ENCODE measurements around the gene PRAMEF5. TPM values are rescaled to one million over a fixed set of nuclear protein-coding genes. Genes with fewer than 3 reads are reported as not detected.
"Not testable (repeated sequence)": the region's sequence is repeated elsewhere in the genome, so short reads cannot be mapped to it uniquely, and the experiment has no call there.

The PRAMEF5 gene
- total RNA-seq: not detected

GRCh38 chr1:13253898-13254297, at the start of gene PRAMEF5:
Gene PRAMEF5 (plus strand): TSS chr1:13254198. CDS start chr1:13259269, 5,071 bp downstream.
- not testable (repeated sequence) for DNase-seq

GRCh38 chr1:13208712-13209111, 45.3 kb upstream of the PRAMEF5 start:
- DNase-seq: not testable (repeated sequence)

- not testable (repeated sequence) for DNase-seq
Observed at GRCh38 chr1:13216619-13217018, 37.4 kb upstream of the PRAMEF5 start.

GRCh38 chr1:13219203-13219602, 34.8 kb upstream of the PRAMEF5 start:
- not testable (repeated sequence) for DNase-seq

GRCh38 chr1:13222788-13223187, 31.2 kb upstream of the PRAMEF5 start:
- not testable (repeated sequence) for DNase-seq

- DNase-seq: no peak
Observed at GRCh38 chr1:13224480-13225060, 29.4 kb upstream of the PRAMEF5 start.

- not testable (repeated sequence) for DNase-seq
Observed at GRCh38 chr1:13225675-13226204, 28.3 kb upstream of the PRAMEF5 start, which contains the start of gene PRAMEF18. Gene PRAMEF18 (minus strand): TSS chr1:13226154. CDS start chr1:13226106, 48 bp downstream.

GRCh38 chr1:13227271-13228055, 26.5 kb upstream of the PRAMEF5 start:
- not testable (repeated sequence) for DNase-seq

GRCh38 chr1:13228343-13228781, 25.6 kb upstream of the PRAMEF5 start:
- no peak for DNase-seq

- not testable (repeated sequence) for DNase-seq
Observed at GRCh38 chr1:13230096-13230495, 23.9 kb upstream of the PRAMEF5 start.

GRCh38 chr1:13230601-13231000, 23.4 kb upstream of the PRAMEF5 start:
- DNase-seq: not testable (repeated sequence)

GRCh38 chr1:13231061-13231750, 22.8 kb upstream of the PRAMEF5 start:
- not testable (repeated sequence) for DNase-seq

- not testable (repeated sequence) for DNase-seq
Observed at GRCh38 chr1:13232056-13232455, 21.9 kb upstream of the PRAMEF5 start.

- DNase-seq: not testable (repeated sequence)
Observed at GRCh38 chr1:13234057-13234456, 19.9 kb upstream of the PRAMEF5 start.

GRCh38 chr1:13237572-13237971, 16.4 kb upstream of the PRAMEF5 start:
- not testable (repeated sequence) for DNase-seq

- DNase-seq: not testable (repeated sequence)
Observed at GRCh38 chr1:13239633-13240032, 14.4 kb upstream of the PRAMEF5 start.

GRCh38 chr1:13243536-13244263, 10.3 kb upstream of the PRAMEF5 start:
- not testable (repeated sequence) for DNase-seq

- DNase-seq: not testable (repeated sequence)
Observed at GRCh38 chr1:13245841-13246553, 8.0 kb upstream of the PRAMEF5 start.

GRCh38 chr1:13246554-13246871, 7.5 kb upstream of the PRAMEF5 start:
- not testable (repeated sequence) for DNase-seq

GRCh38 chr1:13247122-13247521, 6.9 kb upstream of the PRAMEF5 start:
- DNase-seq: not testable (repeated sequence)

GRCh38 chr1:13265124-13265523, 11.1 kb downstream of the PRAMEF5 start:
- not testable (repeated sequence) for DNase-seq

Measured in skin of body (tissue), 2 donors.